Measurements from ENCODE around the gene RASA3. TPM values are rescaled to one million over a fixed set of nuclear protein-coding genes. Genes with fewer than 3 reads are reported as not detected.
"Not testable (repeated sequence)": the region's sequence is repeated elsewhere in the genome, so short reads cannot be mapped to it uniquely, and the experiment has no call there.

Gene RASA3
- polyA plus RNA-seq, 5 donors = 10.5 to 14.4 (median 12.2) TPM

GRCh38 chr13:114157869-114158495, 25.6 kb upstream of the RASA3 start:
- DNase-seq = no peak

- DNase-seq = no peak
These were observed 23.8 kb upstream of the RASA3 start for GRCh38 chr13:114155926-114156883.

DNA sequence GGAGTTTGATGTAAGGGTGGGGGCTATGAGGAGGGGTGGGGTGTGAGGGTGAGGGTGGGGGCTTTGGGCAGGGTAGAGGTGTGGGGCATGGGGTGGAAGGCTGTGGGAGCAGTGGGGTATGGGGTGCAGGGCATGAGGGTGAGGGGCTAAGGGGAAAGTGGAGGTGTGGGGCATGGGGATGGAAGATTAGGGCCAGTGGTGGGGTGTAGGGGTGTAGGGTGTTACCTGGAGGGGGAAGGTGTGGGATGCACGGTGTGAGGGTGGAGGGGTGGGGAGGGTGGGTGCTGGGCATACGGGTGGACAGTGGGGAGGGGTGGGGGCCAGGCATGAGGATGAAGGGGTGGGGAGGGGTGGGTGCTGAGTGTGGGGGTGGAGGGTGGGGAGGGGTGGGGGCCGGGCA, 22.9 kb upstream of the RASA3 start:
- no peak for DNase-seq

- no peak for DNase-seq
These were observed 22.1 kb upstream of the RASA3 start for GRCh38 chr13:114154476-114154875.

DNA sequence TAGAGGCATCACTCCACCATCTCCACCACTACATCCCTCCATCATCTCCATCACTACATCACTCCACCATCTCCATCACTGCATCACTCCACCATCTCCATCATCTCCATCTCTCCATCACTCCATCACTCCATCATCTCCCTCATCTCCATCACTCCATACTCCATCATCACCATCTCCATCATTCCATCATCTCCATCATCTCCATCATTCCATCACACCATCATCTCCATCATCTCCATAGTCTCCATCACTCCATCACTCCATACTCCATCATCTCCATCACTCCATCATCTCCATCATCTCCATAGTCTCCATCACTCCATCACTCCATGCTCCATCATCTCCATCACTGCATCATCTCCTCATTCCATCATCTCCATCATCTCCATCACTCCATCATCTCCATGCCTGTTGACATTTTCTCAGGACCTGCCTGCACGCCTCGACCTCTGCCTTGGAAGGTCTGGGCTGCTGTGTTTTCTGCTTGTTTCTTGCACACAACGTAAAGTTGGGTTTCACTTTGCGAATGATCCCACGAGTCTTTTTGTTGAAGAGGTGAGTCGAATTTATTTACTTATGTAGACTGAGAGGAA, 21.2 kb upstream of the RASA3 start:
- DNase-seq = no peak

DNA sequence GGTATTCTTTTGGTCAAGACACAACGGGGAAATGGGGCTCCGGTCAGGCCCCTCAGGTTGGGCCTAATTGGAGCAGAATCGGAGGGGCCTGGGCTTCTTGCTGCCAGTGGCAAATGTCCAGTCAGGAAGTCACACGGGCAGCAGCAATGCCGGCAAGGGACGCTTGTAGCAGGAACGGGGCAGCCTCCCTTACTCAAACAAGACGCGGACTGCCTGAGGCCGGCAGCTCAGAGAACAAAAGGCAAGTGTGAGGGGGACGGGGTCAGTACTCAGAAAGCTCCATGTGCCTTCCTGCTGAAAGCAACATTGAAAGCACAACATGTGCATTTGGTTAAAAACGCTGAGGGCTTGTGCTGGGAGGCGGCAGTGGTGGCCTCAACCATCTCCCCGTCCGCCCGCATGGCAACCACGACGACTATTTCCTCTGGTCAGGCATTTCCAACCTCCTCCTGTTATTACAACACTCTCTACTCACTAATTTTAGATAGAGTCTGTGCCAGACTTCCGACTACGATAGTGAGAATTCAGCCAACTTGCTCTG, 20.5 kb upstream of the RASA3 start:
- DNase-seq = no peak

GRCh38 chr13:114152285-114152645, 19.8 kb upstream of the RASA3 start:
- DNase-seq = no peak

DNA sequence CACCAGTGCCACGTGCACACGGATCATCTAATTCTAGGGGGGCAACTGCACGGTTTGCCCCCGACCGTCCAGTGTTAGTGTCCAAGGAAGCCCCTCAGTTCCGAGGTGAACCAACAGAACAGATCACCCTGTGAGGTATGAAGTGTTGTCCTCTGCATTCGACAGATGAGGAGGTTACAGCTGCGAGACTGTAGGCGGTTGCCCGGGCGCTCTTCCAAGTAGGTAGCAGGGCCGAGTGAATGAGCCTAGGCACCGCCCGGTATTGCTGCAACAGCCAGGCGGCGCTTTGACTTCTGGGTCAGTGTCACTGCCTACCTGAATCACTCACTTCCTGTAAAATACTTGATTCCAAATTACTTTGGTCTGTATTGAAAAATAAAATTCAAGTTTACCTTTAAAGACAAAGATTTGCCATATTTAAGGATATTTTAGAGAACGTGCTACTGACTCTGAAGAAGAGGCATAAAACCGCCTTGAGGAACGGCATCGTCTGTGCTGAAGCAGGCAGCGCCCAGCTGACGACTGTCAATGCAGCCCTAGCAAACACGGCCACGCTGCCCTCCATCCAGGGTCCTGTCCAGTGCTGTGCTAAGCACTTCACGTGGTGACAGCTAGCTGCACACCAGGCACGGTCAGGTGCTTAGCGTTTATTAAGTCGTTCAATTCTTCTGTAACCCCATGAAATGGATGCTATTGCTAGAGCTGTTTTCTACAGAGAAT, 19.3 kb upstream of the RASA3 start:
- no peak for DNase-seq

GRCh38 chr13:114151031-114151430, 18.6 kb upstream of the RASA3 start:
- no peak for DNase-seq

DNA sequence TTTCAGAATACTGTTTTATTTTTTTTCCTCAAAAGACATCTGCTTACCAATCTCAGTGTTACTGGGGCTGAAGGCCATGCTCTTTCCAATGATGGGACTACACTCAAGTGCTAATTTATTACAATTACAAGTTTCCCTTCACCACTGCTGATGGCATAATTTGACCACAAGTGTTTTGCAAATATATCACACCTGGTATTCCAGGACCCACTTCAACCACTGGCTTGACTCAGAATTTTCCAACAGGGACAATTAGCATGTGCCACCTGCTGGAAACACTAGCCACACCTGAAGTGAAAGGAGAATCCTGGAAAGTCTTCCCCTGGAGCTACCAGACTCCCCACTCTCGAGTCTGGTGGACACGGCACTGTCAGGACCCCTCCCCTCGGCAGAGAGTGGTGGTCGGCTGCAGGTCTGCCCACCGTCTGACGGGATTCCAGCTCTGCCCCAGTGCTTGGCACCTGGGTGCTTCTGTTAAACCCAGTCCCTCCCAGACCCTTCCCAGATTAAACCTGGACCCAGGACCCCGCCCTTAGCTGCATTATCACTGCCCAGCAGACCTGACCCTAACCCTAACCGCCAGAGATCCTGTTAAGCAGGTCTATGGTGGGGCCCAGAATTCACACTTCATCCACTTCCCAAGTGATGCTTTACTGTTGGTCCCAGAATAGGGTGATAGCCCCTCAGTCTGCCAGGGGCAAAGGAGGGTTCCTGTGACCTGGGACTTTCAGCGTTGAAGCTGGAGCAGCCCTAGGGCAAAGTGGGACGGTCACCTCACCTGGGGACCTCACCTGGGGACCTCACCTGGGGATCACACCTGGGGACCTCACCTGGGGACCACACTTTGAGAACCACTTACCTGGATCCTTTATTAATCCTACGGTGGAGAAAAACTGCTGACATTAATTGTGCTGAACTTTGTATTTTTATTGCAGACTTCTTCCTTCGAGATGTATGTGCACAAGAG, 17.6 kb upstream of the RASA3 start:
- DNase-seq = no peak

- DNase-seq = not testable (repeated sequence)
These were observed 16.5 kb upstream of the RASA3 start for GRCh38 chr13:114148886-114149285.

DNA sequence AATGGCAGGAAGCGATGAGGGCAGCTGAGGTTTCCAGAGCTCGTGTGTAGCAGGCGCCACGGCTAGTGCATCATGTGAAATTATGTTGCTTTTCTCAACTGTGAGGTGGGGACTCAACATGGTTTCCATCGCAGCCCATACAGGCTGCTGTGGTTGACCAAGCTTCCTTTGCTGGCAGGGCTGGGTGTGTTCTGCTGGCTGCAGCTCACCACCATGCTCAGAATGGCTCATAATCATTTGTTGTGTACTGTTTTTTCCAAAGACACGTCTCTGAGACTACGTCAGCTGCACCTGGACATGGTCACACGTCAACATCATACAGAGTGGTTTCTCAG, 16.1 kb upstream of the RASA3 start:
- no peak for DNase-seq

DNA sequence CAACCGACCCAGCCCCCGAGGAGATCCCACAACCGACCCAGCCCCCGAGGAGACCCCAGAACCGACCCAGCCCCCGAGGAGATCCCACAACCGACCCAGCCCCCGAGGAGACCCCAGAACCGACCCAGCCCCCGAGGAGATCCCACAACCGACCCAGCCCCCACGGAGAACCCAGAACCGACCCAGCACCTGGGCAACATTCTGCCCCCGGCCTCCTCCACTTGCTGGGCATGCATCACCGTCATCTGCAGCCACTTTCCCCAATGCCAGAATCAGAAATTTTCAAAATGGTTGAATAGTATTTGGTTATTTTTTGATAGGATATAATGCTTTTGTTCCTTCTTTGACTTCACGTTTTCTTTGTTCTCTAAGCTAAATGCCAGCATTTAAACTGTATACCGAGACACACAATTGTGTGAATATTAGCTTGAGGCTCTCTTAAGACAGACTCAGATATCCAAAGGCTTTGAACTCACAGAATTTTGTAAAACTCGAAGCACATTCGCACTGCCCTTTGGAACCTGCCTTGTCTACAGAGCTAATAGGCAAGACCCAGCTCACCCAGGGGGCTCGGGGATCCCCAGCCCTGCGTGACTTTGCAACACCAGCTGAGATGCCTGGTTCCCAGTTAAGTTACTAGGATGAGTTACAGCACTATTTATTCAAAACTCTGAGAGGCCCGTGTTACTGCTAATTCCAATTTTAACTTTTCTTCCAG, 15.5 kb upstream of the RASA3 start:
- no peak for DNase-seq

- no peak for DNase-seq
These were observed 14.2 kb upstream of the RASA3 start for GRCh38 chr13:114146629-114147028.

- no peak for DNase-seq
These were observed 13.8 kb upstream of the RASA3 start for GRCh38 chr13:114146173-114146572.

DNA sequence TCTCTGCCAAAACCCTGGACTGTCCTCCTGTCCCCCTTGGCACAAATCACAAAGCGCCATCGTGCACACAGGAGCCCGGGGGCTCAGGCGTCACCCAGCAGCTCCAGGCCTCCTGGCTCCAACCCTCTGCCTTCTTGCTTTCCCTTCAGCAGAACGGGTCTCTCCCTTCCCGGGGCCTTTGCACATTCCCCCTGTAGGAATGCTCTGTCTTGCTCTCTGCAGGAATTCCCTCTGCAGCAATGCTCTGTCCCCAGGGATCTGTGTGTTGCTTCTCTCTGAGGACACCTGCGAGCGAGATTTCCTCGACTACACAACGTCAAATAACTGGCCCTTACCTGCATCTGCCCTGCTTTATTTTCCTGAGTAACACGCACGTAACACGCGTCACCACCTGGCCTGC, 13.3 kb upstream of the RASA3 start:
- no peak for DNase-seq

DNA sequence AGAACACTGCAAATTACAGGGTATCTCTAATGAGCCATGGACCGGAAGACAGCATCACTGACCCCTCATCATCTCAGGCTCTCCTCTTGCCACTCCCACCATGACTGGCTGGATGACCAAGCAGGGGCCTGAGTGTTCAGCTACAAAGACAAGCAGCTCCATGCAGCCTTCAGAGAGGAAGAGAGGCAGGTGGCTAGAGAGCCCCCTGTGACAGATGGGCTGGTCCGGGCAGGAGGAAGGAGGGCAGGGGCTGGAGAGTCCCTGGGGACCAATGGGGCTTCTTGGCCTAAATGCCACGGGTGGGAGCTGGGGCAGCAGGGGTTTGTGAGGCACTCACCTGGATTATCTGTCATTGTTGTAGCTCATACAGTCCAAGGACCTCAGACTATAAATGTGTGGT, 12.8 kb upstream of the RASA3 start:
- DNase-seq = no peak

DNA sequence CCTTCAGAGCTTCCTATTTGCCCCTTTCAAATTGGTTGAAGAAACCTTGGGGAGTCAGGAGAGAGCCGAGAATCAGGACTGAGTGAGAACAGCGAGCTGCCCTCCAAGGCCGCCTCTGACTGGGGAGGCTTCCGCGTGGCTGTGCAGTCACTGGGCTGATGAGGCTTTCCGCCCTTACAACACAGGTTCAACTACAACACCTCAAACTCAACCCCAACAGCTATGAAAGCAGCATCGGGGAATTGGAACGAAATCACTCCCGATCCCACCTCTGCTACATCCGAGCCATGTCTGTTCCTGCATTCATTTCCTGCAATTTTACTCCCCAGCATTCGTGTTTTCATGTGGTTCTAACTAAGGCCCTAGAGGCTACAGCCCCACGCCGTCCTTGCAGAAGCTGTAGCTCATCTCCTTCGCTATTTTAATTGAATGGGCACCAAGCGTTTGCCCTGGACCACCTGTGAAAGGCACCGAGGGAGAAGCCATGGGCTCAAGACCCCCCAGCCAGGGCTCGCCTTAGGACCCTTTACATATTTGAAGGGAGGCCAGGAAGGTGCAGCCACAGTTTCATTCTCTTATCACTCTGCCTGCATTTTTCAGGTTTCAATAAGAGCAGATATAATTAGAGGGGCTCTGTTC, 12.3 kb upstream of the RASA3 start:
- no peak for DNase-seq

- DNase-seq = no peak
These were observed 11.6 kb upstream of the RASA3 start for GRCh38 chr13:114143806-114144605.
